ENCODE results near the gene EFCAB12. TPM values are rescaled to one million over a fixed set of nuclear protein-coding genes. Genes with fewer than 3 reads are reported as not detected.
"Not testable (repeated sequence)": the region's sequence is repeated elsewhere in the genome, so short reads cannot be mapped to it uniquely, and the experiment has no call there.

EFCAB12 gene
- total RNA-seq, 1 donor from 2014 or later = not detected

- H3K36me3 ChIP-seq = no peaks in the 10 kb centered on the region
- H3K27ac ChIP-seq = no peak overlapping the region
- no peaks in the 10 kb centered on the region for H3K27me3 ChIP-seq
- no peak overlapping the region for H3K4me3 ChIP-seq
- TF ChIP-seq, protein P1, sequence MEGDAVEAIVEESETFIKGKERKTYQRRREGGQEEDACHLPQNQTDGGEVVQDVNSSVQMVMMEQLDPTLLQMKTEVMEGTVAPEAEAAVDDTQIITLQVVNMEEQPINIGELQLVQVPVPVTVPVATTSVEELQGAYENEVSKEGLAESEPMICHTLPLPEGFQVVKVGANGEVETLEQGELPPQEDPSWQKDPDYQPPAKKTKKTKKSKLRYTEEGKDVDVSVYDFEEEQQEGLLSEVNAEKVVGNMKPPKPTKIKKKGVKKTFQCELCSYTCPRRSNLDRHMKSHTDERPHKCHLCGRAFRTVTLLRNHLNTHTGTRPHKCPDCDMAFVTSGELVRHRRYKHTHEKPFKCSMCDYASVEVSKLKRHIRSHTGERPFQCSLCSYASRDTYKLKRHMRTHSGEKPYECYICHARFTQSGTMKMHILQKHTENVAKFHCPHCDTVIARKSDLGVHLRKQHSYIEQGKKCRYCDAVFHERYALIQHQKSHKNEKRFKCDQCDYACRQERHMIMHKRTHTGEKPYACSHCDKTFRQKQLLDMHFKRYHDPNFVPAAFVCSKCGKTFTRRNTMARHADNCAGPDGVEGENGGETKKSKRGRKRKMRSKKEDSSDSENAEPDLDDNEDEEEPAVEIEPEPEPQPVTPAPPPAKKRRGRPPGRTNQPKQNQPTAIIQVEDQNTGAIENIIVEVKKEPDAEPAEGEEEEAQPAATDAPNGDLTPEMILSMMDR (IDR thresholded peaks at IDR 0.05) = no peak
- TF ChIP-seq POLR2AphosphoS5 (IDR thresholded peaks at IDR 0.05; ENCODE audit: insufficient read depth in 1 of 2, low read depth in 1 of 2) (no peak), POLR2A (IDR thresholded peaks at IDR 0.05) (no peak)
- H3K4me1 ChIP-seq = no peaks in the 10 kb centered on the region
- intact Hi-C loops (cut with DNase I) = no loop called here
- no peak for DNase-seq (ENCODE audit: extremely low spot score in 2 of 2)
- no peaks in the 10 kb centered on the region for H3K9me3 ChIP-seq
Observed at GRCh38 chr3:129415378-129415777, 13.1 kb downstream of the EFCAB12 start.

GRCh38 chr3:129413687-129414506, 14.5 kb downstream of the EFCAB12 start:
- no peaks in the 10 kb centered on the region for H3K36me3 ChIP-seq
- TF ChIP-seq, protein P1 (IDR thresholded peaks at IDR 0.05) = no peak
- TF ChIP-seq POLR2AphosphoS5 (IDR thresholded peaks at IDR 0.05; ENCODE audit: insufficient read depth in 1 of 2, low read depth in 1 of 2) = no peak
- TF ChIP-seq POLR2A (IDR thresholded peaks at IDR 0.05) = no peak

DNA sequence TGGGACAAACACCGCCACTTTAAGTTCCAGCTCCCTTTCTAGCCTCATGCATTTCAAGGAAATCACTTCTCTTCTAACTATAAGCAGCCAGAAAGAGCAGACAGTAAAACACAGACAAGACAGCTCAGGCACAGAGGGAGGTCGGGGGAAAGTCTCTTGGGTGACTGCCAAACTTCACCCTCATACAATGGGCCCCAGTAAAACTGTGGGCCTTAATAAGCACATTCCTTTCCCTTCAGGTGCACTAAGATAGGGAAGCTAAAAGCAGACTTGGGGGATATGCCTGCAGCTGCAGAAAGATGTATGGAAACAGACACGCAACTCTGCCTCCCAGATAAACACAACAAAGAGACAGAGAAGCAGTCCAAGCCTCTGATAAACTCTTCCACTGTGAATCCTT, 15.2 kb downstream of the EFCAB12 start:
- DNase-seq (ENCODE audit: extremely low spot score in 2 of 2) = not testable (repeated sequence)

More at GRCh38 chr3:129413687-129414506, 14.5 kb downstream of the EFCAB12 start:
- Histone ChIP-seq H3K27me3 (no peaks in the 10 kb centered on the region), H3K27ac (no peak overlapping the region), H3K9me3 (no peaks in the 10 kb centered on the region), H3K4me3 (no peak overlapping the region), H3K4me1 (no peaks in the 10 kb centered on the region)
- intact Hi-C loops (cut with DNase I) = no loop called here
- DNase-seq (ENCODE audit: extremely low spot score in 2 of 2) = no peak

DNA sequence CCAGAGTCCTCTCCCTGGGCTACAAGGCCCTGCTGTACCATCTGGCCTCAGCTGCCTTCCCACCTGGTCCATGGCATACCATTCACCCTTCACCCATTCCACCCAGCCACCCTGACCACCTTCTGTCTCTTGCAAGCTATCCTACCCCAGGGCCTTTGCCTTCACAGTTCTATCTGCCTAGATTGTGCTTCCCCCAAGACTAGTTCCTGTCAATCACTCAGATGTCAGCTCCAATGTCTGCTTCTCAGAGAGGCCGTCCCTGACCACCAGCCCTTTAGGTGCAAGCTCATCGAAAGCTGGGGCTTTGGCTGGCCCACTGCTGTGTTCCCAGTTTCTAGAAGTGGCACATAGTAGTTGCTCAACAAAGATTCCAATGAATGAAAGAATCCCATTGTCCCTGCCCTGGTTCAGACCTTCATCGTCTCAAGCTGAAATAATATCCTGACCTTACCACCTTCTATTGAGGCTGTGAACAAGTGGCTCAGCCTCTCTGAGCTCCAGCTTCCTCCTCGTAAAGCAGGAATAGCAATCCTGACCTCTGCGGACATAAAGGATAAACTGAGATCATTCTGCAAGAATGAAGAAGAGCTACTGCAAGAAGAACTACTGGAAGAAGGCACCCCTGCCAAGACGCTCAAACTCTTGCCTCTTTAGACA, 15.8 kb downstream of the EFCAB12 start:
- intact Hi-C loops (cut with DNase I) = no loop called here
- no peak overlapping the region for H3K27ac ChIP-seq
- H3K9me3 ChIP-seq = no peaks in the 10 kb centered on the region
- no peaks in the 10 kb centered on the region for H3K4me1 ChIP-seq
- TF ChIP-seq POLR2AphosphoS5 (IDR thresholded peaks at IDR 0.05; ENCODE audit: insufficient read depth in 1 of 2, low read depth in 1 of 2) (no peak), POLR2A (IDR thresholded peaks at IDR 0.05) (no peak)
- TF ChIP-seq, protein P1 (IDR thresholded peaks at IDR 0.05) = no peak
- no peak overlapping the region for H3K4me3 ChIP-seq
- H3K27me3 ChIP-seq = no peaks in the 10 kb centered on the region
- DNase-seq (ENCODE audit: extremely low spot score in 2 of 2) = no peak
- no peaks in the 10 kb centered on the region for H3K36me3 ChIP-seq

More for the DNA sequence above, 15.2 kb downstream of the EFCAB12 start:
- H3K27ac ChIP-seq; H3K27me3 ChIP-seq; H3K36me3 ChIP-seq; H3K4me1 ChIP-seq; intact Hi-C loops (cut with DNase I); H3K4me3 ChIP-seq; H3K9me3 ChIP-seq: not testable (repeated sequence)

DNA sequence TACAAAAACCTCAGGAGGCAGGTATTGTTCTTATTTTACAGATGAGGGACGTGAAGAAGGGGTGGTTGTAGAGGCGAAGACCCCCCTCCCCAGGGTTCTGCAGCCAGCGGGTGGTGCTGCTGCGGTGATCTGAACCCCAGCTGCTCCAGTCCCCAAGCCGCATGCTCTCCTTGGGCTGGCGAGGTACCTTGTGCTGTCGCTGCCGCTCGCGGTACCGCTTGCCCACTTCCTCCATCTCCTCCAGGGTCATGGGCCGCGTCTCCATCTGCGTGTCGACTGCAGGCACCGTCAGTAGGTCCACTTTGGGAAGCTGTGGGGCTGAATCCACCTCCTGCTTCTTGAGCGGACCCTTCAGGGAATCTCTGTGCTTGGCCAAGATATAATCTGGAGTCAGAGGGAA, 17.5 kb downstream of the EFCAB12 start:
- Histone ChIP-seq H3K4me1 (no peaks in the 10 kb centered on the region), H3K36me3 (no peaks in the 10 kb centered on the region), H3K9me3 (no peaks in the 10 kb centered on the region), H3K4me3 (no peak overlapping the region), H3K27ac (no peak overlapping the region), H3K27me3 (no peaks in the 10 kb centered on the region)
- intact Hi-C loops (cut with DNase I) = no loop called here
- TF ChIP-seq, protein P1 (IDR thresholded peaks at IDR 0.05) = no peak
- TF ChIP-seq POLR2AphosphoS5 (IDR thresholded peaks at IDR 0.05; ENCODE audit: insufficient read depth in 1 of 2, low read depth in 1 of 2) = no peak
- no peak for TF ChIP-seq POLR2A (IDR thresholded peaks at IDR 0.05)
- DNase-seq (ENCODE audit: extremely low spot score in 2 of 2) = no peak
